HG03558 (cell line): ENCODE measurements around the gene SGF29.
"Not testable (repeated sequence)": the region's sequence is repeated elsewhere in the genome, so short reads cannot be mapped to it uniquely, and the experiment has no call there.

Experiments used
- ATAC-seq: cut with Tn5 transposase; IDR thresholded peaks from one replicate; pipeline ENCODE4 v1.9.1; 2021; ENCODE audit warnings: moderate number of reproducible peaks; ENCODE audit not compliant: unreplicated experiment; ENCODE audit errors: extremely low read depth

SGF29 gene

DNA sequence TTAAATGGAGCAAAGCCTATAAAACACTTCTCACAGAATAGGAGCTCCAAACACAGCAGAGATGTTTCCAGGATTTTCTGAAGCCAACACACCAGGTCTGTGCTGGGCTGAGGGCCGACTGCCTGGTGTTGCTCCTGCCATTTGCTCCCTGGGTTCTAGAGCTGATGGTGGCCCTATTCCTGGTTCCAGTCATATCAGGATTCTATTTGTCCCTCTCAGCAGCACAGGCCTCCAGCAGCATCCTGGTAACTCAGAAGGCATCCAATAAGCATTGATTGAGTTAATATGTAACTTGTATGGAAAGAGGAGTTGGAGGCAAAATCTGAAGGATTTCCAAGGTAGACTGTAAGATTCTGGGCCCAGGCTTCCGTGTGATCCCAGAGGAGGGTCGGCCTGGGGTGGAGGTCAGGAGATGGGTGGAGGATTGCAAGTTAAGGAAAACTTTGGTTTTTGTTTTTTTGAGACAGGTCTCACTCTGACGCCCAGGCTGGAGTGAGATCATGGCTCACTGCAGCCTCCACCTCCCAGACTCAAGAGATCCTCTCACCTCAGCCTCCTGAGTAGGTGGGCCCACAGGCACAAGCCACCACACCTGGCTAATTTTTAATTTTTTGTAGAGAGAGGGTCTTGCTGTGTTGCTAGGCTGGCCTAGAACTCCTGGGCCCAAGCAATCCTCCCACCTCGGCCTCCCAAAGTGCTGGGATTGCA is 20.6 kb upstream of the SGF29 start:
- ATAC-seq = no peak

DNA sequence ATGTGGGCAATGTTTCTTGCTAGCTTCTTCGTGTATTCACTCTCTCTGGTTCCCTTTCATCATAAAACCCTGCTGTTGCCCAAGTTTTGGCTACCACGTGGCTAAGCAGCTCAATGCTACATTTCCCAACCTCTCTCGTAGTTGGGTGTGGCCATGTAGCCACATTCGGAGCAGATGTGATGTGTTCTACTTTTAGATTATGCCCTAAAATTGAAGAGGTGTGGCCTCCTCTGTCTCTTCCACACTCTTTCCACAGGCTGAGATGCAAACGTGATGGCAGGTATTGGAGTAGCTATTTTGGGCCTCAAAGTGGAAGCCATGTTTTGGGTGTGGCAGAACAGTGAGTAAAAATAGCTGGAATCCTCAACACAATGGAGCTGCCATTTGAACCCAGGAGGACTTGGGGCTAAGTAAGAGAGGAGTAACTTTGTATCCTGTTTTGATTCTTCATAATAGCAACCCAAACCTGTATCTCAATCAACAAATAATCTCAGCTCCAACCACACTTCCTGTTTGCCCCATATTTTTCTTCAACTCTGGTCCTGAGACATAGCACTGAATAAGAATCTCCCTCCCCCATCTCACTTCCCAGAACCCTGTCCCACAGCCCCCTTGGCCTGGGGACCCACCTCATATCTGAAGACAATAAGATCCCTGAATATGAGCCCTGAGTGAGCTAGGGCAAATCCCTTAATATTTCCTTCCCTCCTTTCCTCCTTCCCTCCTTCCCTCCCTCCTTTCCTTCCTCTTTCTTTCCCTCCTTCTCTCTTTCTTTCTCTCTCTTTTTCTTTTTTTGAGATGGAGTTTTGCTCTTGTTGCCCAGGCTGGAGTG is 19.0 kb upstream of the SGF29 start:
- ATAC-seq = no peak

DNA sequence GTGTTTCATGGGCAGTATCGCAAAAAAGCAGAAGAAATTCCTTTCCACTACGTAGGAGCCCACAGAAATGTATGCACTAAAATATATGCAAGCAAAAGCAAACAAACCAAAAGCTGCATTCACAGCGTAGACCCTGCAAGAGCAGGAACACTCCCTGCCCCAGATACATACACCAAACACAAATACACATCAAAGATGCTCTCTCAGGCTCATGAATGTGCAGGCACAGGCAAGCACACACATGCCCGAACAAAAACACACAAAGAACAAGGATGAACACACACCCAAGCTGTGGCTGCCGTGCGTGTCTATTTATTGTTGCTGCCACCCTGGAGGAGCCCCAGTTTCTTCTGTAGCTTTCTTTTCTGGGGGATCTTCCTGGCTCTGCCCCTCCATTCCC is 16.6 kb upstream of the SGF29 start:
- ATAC-seq = no peak

DNA sequence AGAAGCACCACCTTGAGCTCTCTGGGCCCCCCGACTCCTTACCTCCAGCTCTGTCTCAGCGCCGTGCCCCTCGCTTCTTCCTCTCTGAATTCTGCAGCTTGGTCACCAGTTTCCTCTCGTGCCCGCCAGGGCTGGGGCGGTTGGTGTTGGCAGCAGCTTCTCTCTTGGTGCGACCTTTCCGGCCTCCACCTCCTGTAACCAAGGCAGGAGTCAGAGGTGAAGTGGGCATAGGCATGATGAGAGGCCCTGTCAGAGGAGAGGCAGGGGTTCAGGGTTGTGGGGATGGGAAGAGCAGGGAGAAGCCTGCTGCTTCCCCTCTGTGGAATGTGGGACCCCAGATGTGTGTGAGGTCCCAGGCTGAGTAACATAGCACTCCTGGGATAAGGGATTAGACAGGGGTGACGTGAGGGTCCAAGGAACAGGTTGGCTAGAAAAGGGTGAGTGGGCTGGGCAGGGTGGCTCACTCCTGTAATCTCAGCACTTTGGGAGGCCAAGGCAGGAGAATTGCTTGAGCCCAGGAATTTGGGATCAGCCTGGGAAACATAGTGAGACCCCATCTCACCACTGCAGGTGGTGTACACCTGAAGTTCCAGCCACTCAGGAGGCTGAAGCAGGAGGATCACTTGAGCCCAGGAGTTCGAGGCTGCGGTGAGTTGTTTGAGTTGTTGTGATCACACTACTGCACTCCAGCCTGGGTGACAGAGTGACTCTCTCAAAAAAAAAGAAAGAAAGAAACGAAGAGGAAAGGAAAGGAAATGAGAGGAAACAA is 15.6 kb upstream of the SGF29 start:
- ATAC-seq = no peak

DNA sequence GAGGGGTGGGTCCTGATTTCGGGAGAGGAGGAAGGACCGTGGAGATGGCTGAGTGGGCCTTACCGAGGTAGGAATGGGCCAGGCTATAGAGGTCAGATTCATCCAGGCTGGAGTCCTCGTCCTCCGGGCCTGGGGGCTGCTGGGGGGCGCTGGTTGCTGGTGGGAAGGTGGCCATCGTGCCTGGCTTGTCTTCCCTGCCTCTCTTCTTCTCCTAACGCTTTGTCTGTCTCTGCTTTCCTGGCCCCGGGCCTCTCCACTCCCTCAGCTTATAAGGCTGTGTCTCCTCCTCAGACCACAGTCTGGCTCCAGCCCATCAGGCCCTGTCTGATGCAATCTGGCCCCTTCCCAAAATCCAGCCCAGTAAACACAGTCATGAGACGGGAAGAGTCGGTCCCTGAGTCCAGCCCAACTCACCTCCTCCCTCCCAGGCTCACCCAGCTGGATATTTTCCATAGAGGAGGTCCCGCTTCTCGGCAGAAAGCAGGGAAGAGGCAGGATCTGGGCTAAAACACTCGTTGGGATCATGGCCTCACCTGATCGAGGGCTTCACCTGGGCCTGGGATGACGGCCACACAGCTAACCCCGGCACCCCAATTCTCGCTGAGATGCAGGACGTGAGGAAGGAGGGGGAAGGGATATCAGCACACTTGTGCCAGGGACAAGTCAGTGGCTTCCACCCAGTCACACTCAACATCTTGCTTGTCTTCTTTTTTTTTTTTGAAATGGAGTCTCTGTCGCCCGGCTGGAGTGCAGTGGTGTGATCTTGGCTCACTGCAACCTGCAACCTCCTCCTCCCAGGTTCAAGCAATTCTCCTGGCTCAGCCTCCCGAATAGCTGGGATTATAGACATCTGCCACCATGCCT is 14.8 kb upstream of the SGF29 start, which contains the start of gene NUPR1:
Gene NUPR1, minus strand, starts transcription at position 242 of the 864 bp plus-strand sequence. Its CDS starts 67 bp downstream, at position 175.
- ATAC-seq = no peak

DNA sequence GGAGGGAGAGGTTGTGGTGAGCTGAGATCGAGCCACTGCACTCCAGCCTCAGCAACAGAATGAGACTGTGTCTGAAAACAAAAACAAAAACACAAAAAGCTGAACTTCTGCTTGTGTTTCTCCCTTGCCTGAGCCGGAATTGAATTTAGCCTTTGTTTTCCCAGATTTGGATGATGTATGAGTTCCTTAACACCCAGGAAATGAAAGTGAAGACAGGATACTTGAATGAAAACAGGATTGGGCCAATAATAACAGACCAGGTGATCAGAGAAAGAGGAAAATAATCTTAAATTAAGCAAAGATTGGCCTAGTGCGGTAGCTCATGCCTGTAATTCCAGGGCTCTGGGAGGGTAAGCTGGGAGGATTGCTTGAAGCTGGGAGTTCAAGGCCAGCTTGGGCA is 13.4 kb upstream of the SGF29 start:
- no peak for ATAC-seq

DNA sequence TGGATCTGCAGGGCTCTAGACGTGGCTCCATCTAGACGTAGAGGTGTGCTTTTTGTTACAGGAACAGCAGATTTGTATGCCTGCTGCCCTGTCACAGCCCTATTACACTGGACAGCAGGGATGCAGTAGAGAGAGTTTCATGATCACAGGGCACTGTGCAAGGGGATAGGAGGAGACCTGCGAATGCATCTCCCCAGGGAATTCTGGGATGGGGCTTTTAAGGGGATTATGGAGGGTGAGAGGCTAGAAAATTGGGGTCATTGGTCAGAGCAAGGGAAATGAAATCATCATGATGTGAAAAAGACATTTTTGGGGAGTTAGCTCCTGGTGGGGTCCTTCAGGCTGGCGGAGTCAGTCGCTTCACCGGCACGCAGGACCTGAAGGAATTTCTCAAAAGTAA is 11.1 kb upstream of the SGF29 start:
- no peak for ATAC-seq

DNA sequence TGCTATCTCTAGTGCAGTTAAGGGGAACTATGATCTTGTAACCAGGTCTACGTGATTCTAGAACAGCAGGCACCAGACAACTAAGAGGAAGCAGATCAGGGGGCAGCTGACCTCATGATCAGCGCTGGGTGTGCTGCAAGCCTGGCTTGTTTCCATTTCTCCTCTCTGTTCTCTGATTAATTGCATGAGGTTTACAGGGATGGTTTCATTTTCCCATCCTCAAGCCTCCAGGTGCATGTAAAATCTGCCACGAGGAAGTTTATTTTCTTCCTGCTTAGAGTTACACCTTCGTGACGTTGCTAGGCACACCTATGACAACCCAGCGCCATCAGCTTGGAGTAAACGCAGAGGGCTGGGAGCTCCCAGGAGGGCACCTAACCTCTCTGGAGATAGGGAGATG is 10.6 kb upstream of the SGF29 start:
- no peak for ATAC-seq

DNA sequence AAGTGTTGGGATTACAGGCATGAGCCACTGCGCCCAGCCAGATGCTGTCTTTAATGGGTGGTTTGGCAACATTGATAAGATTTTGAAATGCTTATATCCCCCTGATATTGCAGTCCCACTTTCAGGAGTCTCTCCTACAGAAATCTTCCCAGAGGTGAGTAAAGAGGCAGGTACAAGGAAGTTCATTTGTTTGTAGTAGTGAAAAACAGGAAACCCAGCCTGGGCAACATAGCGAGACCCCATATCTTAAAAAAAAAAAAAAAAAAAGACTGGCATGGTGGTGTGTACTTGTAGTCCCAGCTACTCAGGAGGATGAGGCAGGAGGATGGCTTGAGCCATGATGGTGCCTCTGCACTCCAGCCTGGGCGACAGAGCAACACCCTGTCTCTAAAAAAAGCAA is 8.7 kb upstream of the SGF29 start:
- no peak for ATAC-seq

DNA sequence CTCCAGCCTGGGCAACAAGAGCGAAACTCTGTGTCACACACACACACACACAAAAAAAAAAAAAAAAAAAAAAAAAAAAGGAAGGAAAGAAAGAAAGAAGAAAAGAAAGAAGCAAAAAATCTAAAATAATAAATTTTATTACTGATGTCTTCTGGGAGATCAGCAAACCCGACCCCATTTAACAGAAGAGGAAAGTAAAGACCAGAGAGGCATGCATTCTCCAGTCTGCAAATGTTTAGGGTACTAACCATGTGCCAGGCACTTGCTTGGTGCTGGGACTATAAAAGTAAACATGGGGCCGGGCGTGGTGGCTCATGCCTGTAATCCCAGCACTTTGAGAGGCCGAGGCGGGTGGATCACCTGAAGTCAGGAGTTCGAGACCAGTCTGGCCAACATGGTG is 7.8 kb upstream of the SGF29 start:
- not testable (repeated sequence) for ATAC-seq

DNA sequence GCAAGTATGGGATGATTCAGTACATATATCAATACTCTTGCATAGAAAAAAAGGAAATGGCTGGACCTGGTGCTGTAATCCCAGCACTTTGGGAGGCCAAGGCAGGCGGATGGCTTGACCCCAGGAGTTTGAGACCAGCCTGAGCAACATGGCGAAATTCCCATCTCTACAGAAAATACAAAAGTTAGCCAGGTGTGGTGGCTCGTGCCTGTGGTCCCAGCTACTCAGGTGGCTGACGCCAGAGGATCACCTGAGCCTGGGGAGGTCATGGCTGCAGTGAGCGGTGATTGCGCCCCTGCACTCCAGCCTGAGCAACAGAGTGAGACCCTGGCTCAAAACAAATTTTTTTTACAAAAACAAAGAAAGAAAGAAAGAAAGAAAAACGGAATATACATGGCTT is 7.1 kb upstream of the SGF29 start:
- ATAC-seq = no peak

DNA sequence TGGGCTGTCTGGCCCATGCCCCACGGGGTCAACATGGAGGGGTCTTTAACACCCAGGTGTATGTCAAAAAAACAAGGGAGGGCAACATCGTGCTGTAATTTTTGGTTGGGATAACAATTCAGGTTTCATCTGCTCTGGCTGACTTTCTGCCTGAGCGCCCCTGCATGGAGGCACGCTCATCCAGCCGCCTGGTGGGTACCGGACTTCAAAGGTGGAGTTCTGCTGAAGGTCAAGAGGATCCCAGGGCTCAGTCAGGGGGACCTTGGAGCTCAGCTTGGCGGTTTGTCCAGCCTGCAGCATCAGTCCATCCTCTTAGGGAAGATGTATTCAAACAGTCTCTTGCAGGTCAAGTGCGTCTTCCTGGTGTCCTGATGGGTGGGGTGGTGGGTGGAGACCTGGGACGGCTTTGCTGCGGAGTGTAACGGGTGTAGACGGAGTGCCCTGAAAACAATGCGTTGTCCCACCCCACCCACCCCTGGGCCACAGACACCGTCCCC is 5.4 kb upstream of the SGF29 start:
- ATAC-seq = no peak

DNA sequence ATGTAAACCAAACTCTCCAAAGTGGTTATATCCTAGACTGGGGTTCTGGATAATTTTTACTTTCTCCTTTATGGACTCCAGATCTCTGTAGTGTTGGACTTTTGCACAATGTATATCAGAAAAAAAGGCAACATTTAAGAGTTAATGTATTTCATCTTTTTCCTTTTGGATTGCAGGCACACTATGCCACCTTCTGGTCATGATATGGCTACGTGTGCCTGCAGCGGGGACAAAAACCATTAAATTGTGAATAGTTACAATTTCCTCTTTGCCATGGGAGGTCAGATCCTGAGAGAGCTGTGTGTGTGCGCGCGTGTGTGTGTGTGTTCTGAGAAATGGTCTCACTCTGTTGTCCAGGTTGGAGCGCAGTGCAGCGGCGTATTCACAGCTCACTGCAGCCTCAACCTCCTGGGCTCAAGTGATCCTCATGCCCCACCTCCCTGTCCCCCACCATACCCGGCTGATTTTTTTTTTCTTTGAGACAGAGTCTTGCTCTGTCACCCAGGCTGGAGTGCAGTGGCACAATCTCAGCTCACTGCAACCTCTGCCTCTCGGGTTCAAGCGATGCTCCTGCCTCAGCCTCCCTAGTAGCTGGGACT is 4.3 kb upstream of the SGF29 start:
- ATAC-seq = no peak

DNA sequence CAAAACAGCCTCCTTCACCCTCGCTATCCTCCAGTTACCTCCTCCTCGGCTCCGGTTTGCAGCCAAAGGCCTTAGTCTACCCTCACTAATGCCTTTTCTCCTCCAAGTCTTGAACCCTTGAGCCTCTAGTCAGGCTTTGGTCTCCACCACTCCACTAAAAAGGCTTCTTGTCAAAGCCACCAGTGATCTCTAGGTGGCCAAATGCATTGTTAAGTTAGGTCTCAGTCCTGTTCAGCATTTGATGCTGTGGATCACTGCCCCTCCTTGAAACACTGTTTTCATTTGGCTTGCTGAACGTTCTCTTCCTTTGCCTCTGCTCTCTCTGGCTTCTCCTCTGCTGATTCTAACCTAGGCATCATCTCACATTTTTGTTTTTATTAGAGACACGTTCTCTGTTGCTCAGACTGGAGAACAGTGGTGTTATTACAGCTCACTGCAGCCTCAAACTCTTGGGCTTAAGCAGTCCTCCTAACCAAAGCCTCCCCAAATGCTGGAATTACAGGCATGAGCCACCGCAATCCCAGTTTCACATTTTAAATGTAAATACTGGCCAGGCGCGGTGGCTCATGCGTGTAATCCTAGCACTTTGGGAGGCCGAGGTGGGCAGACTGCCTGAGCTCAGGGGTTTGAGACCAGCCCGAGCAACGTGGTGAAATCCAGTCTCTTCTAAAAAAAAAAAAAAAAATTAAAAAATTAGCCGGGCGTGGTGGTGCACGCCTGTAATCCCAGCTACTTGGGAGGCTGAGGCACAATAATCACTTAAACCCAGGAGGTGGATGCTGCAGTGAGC is 1.1 kb downstream of the SGF29 start:
- ATAC-seq = no peak

DNA sequence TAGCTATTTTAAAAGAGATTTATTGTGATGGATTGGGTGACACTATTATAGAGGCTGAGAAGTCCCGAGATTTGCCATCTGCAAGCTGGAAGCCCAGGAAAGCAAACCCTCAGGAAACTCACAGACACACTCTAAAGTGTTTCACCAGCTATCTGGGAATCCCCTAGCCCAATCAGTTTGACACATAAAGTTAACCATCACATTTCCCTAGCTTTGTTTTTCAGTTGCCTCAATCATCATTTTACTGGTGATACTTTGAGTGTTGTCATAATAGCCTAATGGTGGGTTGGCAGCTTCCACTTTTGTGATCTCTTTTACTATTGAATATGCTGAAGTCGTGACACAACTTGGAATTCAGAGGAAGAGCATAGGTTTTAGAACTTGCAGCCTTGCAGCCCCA is 1.8 kb downstream of the SGF29 start:
- no peak for ATAC-seq

DNA sequence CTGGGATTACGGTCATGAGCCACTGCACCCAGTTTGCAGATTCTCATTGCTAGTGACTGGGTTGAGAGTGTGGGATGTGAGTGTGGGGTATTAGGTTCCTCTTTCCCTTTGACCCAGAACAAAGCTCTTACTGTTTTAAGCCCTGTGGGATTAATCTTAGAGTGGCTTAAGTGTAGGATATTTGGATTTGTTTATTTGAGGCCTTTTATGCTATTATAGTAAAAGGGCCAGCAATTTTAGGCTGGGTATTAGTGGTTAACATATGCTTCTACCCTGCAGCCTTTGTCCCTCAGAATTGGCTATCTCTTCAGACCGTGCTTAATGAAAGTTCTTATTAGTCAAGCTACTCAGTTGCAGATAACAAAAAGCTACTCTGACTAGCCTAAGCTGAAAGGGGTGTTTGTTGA is 3.2 kb downstream of the SGF29 start:
- no peak for ATAC-seq

DNA sequence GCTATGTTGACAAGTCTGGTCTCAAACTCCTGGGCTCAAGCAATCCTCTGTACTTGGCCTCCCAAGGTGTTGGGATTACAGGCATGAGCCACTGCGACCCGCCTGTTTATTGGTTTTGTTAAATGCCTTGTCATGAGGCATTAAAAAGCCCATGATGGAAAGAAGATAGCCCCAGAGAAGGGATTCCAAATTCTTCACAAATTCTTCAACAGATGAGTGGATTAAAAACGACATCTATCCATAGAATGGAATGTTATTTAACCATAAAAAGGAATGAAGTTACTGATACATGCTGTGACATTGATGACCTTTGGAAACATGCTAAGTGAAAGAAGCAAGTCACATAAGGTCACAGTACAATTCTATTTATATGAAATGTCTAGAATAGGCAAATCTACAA is 4.7 kb downstream of the SGF29 start:
- no peak for ATAC-seq

DNA sequence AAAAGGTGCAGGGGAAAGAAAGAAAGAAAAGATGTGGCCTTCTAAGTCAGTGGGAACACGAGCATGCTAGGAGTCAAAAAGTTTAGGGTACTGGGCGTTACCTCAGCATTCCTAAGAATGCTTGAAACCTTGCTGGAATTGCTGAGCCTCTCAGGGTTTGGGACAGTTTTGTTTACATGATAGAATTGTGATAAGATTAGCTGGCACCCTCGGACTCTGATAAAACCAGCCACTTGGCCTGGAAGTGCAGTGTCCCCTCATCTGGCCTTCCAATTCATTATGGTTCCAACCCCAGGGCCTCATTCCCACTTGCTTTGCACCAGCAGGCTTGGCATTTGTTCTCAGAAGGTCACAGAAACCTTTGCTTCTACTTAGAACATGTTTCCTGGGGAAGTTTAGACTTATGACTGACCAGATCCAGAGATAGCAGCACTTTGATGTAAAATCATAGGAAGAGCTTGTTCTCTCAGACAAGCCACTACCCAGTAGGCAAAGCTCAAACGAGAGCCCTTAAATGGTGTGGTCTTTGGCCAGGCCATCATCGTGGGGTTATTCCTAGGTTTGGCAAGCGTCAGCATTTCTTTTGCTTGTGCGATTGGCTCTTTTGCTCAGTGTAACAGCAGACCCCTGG is 8.0 kb downstream of the SGF29 start:
- no peak for ATAC-seq
